NCI-H2107 treated with DMSO at 0.1 percent for 48 hours (cell line): ENCODE data around the gene EEF2.
A peak's percentile ranks its signal among the peaks of the same experiment; 100 is the strongest.
"Not testable (repeated sequence)": the region's sequence is repeated elsewhere in the genome, so short reads cannot be mapped to it uniquely, and the experiment has no call there.

Experiments used
- DNase-seq: peaks from one replicate; lab custom pipeline; 2025; ENCODE audit not compliant: unreplicated experiment; lab: John Stamatoyannopoulos, UW

The EEF2 gene

GRCh38 chr19:3970808-3971598 is 14.3 kb downstream of the EEF2 start, which contains the start of gene DAPK3:
TSS of gene DAPK3 (minus strand) at chr19:3971099. CDS start at chr19:3969735, 1,364 bp downstream.
- DNase-seq = peak; percentile 92

- no peak for DNase-seq
Observed at GRCh38 chr19:3970313-3970807, 14.9 kb downstream of the EEF2 start.

GRCh38 chr19:3969435-3970312 is 15.6 kb downstream of the EEF2 start:
- peak; percentile 5 for DNase-seq

GRCh38 chr19:3968556-3969434 is 16.5 kb downstream of the EEF2 start:
- DNase-seq = peak; percentile 21

GRCh38 chr19:3967983-3968382 is 17.3 kb downstream of the EEF2 start:
- DNase-seq = not testable (repeated sequence)

- DNase-seq = no peak
Observed at GRCh38 chr19:3966051-3967017, 18.9 kb downstream of the EEF2 start.

- no peak for DNase-seq
Observed at GRCh38 chr19:3964256-3965194, 20.7 kb downstream of the EEF2 start.

GRCh38 chr19:3963458-3964255 is 21.6 kb downstream of the EEF2 start:
- DNase-seq = no peak

GRCh38 chr19:3961007-3961406 is 24.3 kb downstream of the EEF2 start:
- no peak for DNase-seq

- DNase-seq = no peak
Observed at GRCh38 chr19:3959766-3960131, 25.5 kb downstream of the EEF2 start.

GRCh38 chr19:3958836-3959765 is 26.2 kb downstream of the EEF2 start:
- DNase-seq = no peak

- DNase-seq = no peak
Observed at GRCh38 chr19:3955688-3956087, 29.6 kb downstream of the EEF2 start.

GRCh38 chr19:3955276-3955675 is 30.0 kb downstream of the EEF2 start:
- not testable (repeated sequence) for DNase-seq

GRCh38 chr19:3954107-3954506 is 31.2 kb downstream of the EEF2 start:
- DNase-seq = no peak

GRCh38 chr19:3952755-3953276 is 32.4 kb downstream of the EEF2 start:
- DNase-seq = not testable (repeated sequence)
